Measurements from ENCODE around the gene RBMS3. TPM values are rescaled to one million over a fixed set of nuclear protein-coding genes. Genes with fewer than 3 reads are reported as not detected.

Gene RBMS3
- total RNA-seq, 1 experiment from 2014 or later: 5.9 TPM

DNA sequence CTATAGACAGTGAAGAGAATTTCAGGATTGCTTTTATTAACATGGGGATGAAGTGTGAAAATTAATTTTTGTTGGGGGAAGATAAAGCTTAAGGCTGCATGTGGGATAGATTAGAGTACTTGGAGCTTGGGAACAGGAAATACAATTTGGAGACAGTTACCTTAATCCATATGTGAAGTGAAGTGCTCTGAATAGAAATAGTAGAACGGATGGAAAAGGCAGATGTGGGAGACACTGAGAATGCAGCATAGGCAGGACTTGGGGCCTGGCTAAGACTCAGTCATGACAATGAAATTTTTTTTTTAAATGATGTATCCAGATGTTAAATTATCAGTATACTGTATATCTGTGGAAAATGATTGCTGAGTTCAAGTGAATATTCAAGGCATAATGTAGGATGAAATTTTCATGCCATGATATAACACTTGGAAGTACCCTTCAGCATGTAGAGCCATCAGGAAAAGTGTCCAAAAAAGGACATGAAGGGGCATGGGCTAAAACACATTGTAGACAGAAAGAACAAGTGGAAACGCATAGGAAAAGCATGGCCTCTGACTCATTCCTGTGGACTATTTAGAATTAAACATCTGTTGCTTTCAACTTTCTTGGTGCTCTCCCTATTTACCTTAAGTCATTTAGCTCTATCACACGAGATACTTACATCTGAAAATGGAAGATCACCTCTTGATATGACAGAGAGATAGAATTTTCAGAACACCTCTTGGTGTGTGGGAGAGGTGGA lies 134.8 kb downstream of the RBMS3 start:
- BruUV-seq (replicated peaks): no TSS peak
- DNase-seq (ENCODE audit: low spot score): peak; percentile 20
- ChIA-PET CTCF (no interaction called here), POLR2A (ENCODE audit: low non-redundant PET) (no interaction called here)
- Histone ChIP-seq H3K27me3 (replicated peaks; ENCODE audit: insufficient read depth, low read depth, low read length, poor library complexity) (no peaks in the 10 kb centered on the region), H3K4me3 (ENCODE audit: low read depth, low read length, poor library complexity, severe bottlenecking) (no peak overlapping the region), H3K4me1 (ENCODE audit: insufficient read depth, low read length, poor library complexity, severe bottlenecking) (peaks cover 24% of the 10 kb centered on the region), H3K27ac (ENCODE audit: low read depth, low read length, poor library complexity, severe bottlenecking) (no peak overlapping the region), H3K36me3 (ENCODE audit: insufficient read depth, low read length, poor library complexity, severe bottlenecking) (no peaks in the 10 kb centered on the region), H3K9me3 (ENCODE audit: low read depth, low read length, poor library complexity, severe bottlenecking) (no peaks in the 10 kb centered on the region)
- intact Hi-C loops (cut with micrococcal nuclease; ENCODE audit: unreplicated experiment): loop anchor here (10.0 kb wide), 1 partner anchor 349 kb away; no protein-coding TSS in a partner anchor
- no peak for TF ChIP-seq EZH2 (IDR thresholded peaks at IDR 0.05; ENCODE audit: borderline replicate concordance, low read depth, low read length, poor library complexity, severe bottlenecking)
- TF ChIP-seq CTCF (conservative IDR thresholded peaks at IDR 0.05; ENCODE audit: low read depth, low read length): no peak

DNA sequence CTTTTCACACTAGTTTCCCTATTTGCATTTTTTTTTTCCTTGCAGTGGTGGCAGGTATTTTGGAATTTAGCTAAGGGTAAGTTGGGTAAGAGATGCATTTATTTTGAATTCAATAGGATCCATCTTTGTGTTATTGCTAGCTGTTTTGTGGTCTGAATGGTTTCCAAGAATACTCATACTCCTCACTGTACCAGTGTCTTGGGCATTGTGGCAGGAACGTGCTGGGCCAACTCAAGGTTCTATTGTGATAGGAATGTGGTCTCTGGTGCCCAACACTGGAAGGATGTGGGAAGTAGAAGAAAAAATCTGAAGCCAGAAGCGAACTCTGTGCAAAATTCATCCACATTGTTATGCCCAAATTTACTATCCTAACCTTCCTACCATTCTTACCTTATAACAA lies 135.6 kb downstream of the RBMS3 start:
- TF ChIP-seq CTCF (conservative IDR thresholded peaks at IDR 0.05; ENCODE audit: low read depth, low read length): no peak
- TF ChIP-seq EZH2 (IDR thresholded peaks at IDR 0.05; ENCODE audit: borderline replicate concordance, low read depth, low read length, poor library complexity, severe bottlenecking): no peak
- BruUV-seq (replicated peaks): no TSS peak
- H3K4me1 ChIP-seq (ENCODE audit: insufficient read depth, low read length, poor library complexity, severe bottlenecking): peaks cover 18% of the 10 kb centered on the region
- no peaks in the 10 kb centered on the region for H3K27me3 ChIP-seq (replicated peaks; ENCODE audit: insufficient read depth, low read depth, low read length, poor library complexity)
- H3K27ac ChIP-seq (ENCODE audit: low read depth, low read length, poor library complexity, severe bottlenecking): no peak overlapping the region
- no peaks in the 10 kb centered on the region for H3K9me3 ChIP-seq (ENCODE audit: low read depth, low read length, poor library complexity, severe bottlenecking)
- intact Hi-C loops (cut with micrococcal nuclease; ENCODE audit: unreplicated experiment): loop anchor here (10.0 kb wide), 1 partner anchor 348 kb away; no protein-coding TSS in a partner anchor
- ChIA-PET CTCF (no interaction called here), POLR2A (ENCODE audit: low non-redundant PET) (no interaction called here)
- H3K36me3 ChIP-seq (ENCODE audit: insufficient read depth, low read length, poor library complexity, severe bottlenecking): no peaks in the 10 kb centered on the region
- DNase-seq (ENCODE audit: low spot score): no peak
- H3K4me3 ChIP-seq (ENCODE audit: low read depth, low read length, poor library complexity, severe bottlenecking): no peak overlapping the region

DNA sequence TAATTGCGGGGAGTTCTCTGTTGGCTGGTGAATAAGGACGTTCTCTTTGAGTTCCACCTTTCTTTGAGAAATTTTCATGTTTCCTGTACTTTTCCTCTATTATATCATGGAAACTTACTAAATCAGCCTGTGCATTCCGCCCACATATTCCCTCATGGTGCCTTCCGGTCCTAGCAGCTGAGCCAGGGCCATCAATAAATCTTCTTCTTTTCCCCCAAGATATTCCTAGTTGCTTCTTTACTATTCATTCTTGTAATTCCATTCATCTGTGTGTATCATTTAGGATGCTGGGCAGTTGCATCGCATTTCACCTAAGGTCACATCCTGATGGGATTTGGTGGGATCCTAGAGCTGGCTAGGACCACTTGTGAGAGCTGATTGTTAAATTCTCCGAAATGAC lies 139.2 kb downstream of the RBMS3 start:
- H3K4me1 ChIP-seq (ENCODE audit: insufficient read depth, low read length, poor library complexity, severe bottlenecking): peaks cover 17% of the 10 kb centered on the region
- TF ChIP-seq EZH2 (IDR thresholded peaks at IDR 0.05; ENCODE audit: borderline replicate concordance, low read depth, low read length, poor library complexity, severe bottlenecking) (no peak), CTCF (conservative IDR thresholded peaks at IDR 0.05; ENCODE audit: low read depth, low read length) (no peak)
- H3K27me3 ChIP-seq (replicated peaks; ENCODE audit: insufficient read depth, low read depth, low read length, poor library complexity): no peaks in the 10 kb centered on the region
- no peaks in the 10 kb centered on the region for H3K36me3 ChIP-seq (ENCODE audit: insufficient read depth, low read length, poor library complexity, severe bottlenecking)
- intact Hi-C loops (cut with micrococcal nuclease; ENCODE audit: unreplicated experiment): no loop called here
- peak; percentile 83 for DNase-seq (ENCODE audit: low spot score)
- no TSS peak for BruUV-seq (replicated peaks)
- ChIA-PET CTCF (no interaction called here), POLR2A (ENCODE audit: low non-redundant PET) (interaction anchor here (0.8 kb wide), 1 partner anchor 20 kb away, joined by 3 read pairs; no protein-coding TSS in a partner anchor)
- no peaks in the 10 kb centered on the region for H3K9me3 ChIP-seq (ENCODE audit: low read depth, low read length, poor library complexity, severe bottlenecking)
- peak overlapping the region; percentile 70 for H3K27ac ChIP-seq (ENCODE audit: low read depth, low read length, poor library complexity, severe bottlenecking)
- H3K4me3 ChIP-seq (ENCODE audit: low read depth, low read length, poor library complexity, severe bottlenecking): no peak overlapping the region

Data from A673 (cell line).